ENCODE results near the gene AKAP8L. TPM values are rescaled to one million over a fixed set of nuclear protein-coding genes. Genes with fewer than 3 reads are reported as not detected.

AKAP8L gene
- total RNA-seq = 63.1 TPM
- long read RNA-seq, transcript AKAP8L-201 (14 exons, 2,146 nt) = major isoform, 68 of 110 reads
- long read RNA-seq, partial matches to known transcripts = 22 of 110 reads
- long read RNA-seq, other reads (novel, unspliced or antisense) = 19 of 110 reads

GRCh38 chr19:15418579-15419412, at the start of gene AKAP8L:
Gene AKAP8L, minus strand, starts transcription at chr19:15418988. Its CDS starts 65 bp downstream, at chr19:15418923.
- intact Hi-C loops (cut with DNase I) = loop anchor here (1.0 to 2.0 kb wide), 2 partner anchors 14 to 39 kb away; partner anchors contain the start of gene AKAP8
- DNase-seq (ENCODE audit: low spot score) = peak; percentile 98

GRCh38 chr19:15467734-15468214, 49.0 kb upstream of the AKAP8L start:
- DNase-seq (ENCODE audit: low spot score) = peak; percentile 38
- intact Hi-C loops (cut with DNase I) = no loop called here

- DNase-seq (ENCODE audit: low spot score) = peak; percentile 72
- intact Hi-C loops (cut with DNase I) = no loop called here
These were observed 48.3 kb upstream of the AKAP8L start for GRCh38 chr19:15466851-15467733.

GRCh38 chr19:15464394-15465385, 45.9 kb upstream of the AKAP8L start, which contains the start of gene RASAL3:
Gene RASAL3, minus strand, starts transcription at chr19:15464544. Its CDS starts 186 bp downstream, at chr19:15464358.
- intact Hi-C loops (cut with DNase I) = no loop called here
- DNase-seq (ENCODE audit: low spot score) = peak; percentile 81

GRCh38 chr19:15463861-15464371, 45.1 kb upstream of the AKAP8L start:
- intact Hi-C loops (cut with DNase I) = no loop called here
- DNase-seq (ENCODE audit: low spot score) = peak; percentile 87

- intact Hi-C loops (cut with DNase I) = no loop called here
- no peak for DNase-seq (ENCODE audit: low spot score)
These were observed 42.9 kb upstream of the AKAP8L start for GRCh38 chr19:15461694-15462093.

GRCh38 chr19:15457701-15458484, 39.1 kb upstream of the AKAP8L start:
- intact Hi-C loops (cut with DNase I) = loop anchor here (10.0 kb wide), 1 partner anchor 97 kb away; no protein-coding TSS in a partner anchor
- DNase-seq (ENCODE audit: low spot score) = no peak

- intact Hi-C loops (cut with DNase I) = loop anchor here (10.0 kb wide), 1 partner anchor 98 kb away; no protein-coding TSS in a partner anchor
- DNase-seq (ENCODE audit: low spot score) = no peak
These were observed 38.3 kb upstream of the AKAP8L start for GRCh38 chr19:15456871-15457700.

- no peak for DNase-seq (ENCODE audit: low spot score)
- intact Hi-C loops (cut with DNase I) = loop anchor here (10.0 kb wide), 1 partner anchor 98 kb away; no protein-coding TSS in a partner anchor
These were observed 37.7 kb upstream of the AKAP8L start for GRCh38 chr19:15456441-15456840.

- no peak for DNase-seq (ENCODE audit: low spot score)
- intact Hi-C loops (cut with DNase I) = loop anchor here (10.0 kb wide), 1 partner anchor 99 kb away; no protein-coding TSS in a partner anchor
These were observed 37.2 kb upstream of the AKAP8L start for GRCh38 chr19:15455996-15456395.

- intact Hi-C loops (cut with DNase I) = loop anchor here (10.0 kb wide), 1 partner anchor 101 kb away; no protein-coding TSS in a partner anchor
These were observed 35.4 kb upstream of the AKAP8L start for GRCh38 chr19:15453906-15454860.

GRCh38 chr19:15453091-15453578, 34.3 kb upstream of the AKAP8L start:
- intact Hi-C loops (cut with DNase I) = loop anchor here (10.0 kb wide), 1 partner anchor 102 kb away; no protein-coding TSS in a partner anchor

More at GRCh38 chr19:15453906-15454860, 35.4 kb upstream of the AKAP8L start:
- DNase-seq (ENCODE audit: low spot score) = no peak

GRCh38 chr19:15452111-15453047, 33.6 kb upstream of the AKAP8L start:
- peak; percentile 92 for DNase-seq (ENCODE audit: low spot score)
- intact Hi-C loops (cut with DNase I) = loop anchor here (10.0 kb wide), 1 partner anchor 102 kb away; no protein-coding TSS in a partner anchor

More at GRCh38 chr19:15453091-15453578, 34.3 kb upstream of the AKAP8L start:
- DNase-seq (ENCODE audit: low spot score) = no peak

GRCh38 chr19:15450528-15450890, 31.7 kb upstream of the AKAP8L start:
- no peak for DNase-seq (ENCODE audit: low spot score)
- intact Hi-C loops (cut with DNase I) = loop anchor here (10.0 kb wide), 1 partner anchor 104 kb away; no protein-coding TSS in a partner anchor
